ENCODE results near the gene ELK1. TPM values are rescaled to one million over a fixed set of nuclear protein-coding genes. Genes with fewer than 3 reads are reported as not detected.
A peak's percentile ranks its signal among the peaks of the same experiment; 100 is the strongest.

The ELK1 gene
- total and polyA plus RNA-seq, 2 of the 4 experiments (the other 2 are of a cell fraction): 10.0 to 24.3 TPM

- no peak within 1 kb of the TSS for H3K18ac ChIP-seq (ENCODE audit: low read depth, low read length)
- H4K5ac ChIP-seq (ENCODE audit: low read depth, low read length): no peak within 1 kb of the TSS
- H2AK9ac ChIP-seq (replicated peaks; ENCODE audit: low read depth, low read length, poor library complexity): no peak within 1 kb of the TSS
- H2AK5ac ChIP-seq (ENCODE audit: low read depth, low read length): no peak within 1 kb of the TSS
- no peak within 1 kb of the TSS for H4K8ac ChIP-seq (ENCODE audit: low read depth in 2 of 2, low read length in 2 of 2)
- H2BK5ac ChIP-seq (ENCODE audit: low read depth, low read length, poor library complexity, severe bottlenecking): no peak within 1 kb of the TSS
- H3K36me3 ChIP-seq (ENCODE audit: control insufficient read depth, insufficient read depth, low read length): no peaks in the 10 kb centered on the region
- dilution Hi-C loops (cut with HindIII; ENCODE audit: low sequenced_read_pairs, unreplicated experiment): no loop called here
- H4K91ac ChIP-seq (ENCODE audit: insufficient read depth, low read depth, low read length): no peak within 1 kb of the TSS
- in situ Hi-C loops (cut with MboI; ENCODE audit: low sequenced_read_pairs): no loop called here
- peak within 1 kb of the TSS; percentile 73; the same call in 1 of the 2 replicates for H3K4me2 ChIP-seq (ENCODE audit: low read depth, low read length)
- intact Hi-C loops (cut with micrococcal nuclease): no loop called here
- H3K14ac ChIP-seq (replicated peaks; ENCODE audit: low read depth, low read length): no peak within 1 kb of the TSS
- whole genome bisulfite sequencing, 2 experiments (ENCODE audit: extremely low coverage in 2 of 2, insufficient read length in 1 of 2): 53% methylated on average over 23 of the region's 88 CpGs; no CpG with 5 or more reads in 1 of the 2 experiments
- H3K4ac ChIP-seq (ENCODE audit: low read depth, low read length): no peak within 1 kb of the TSS
- no peaks in the 10 kb centered on the region for H3K79me1 ChIP-seq (ENCODE audit: low read depth in 1 of 2, low read length in 2 of 2)
- peak; percentile 74 for DNase-seq
- BruUV-seq (replicated peaks): no TSS peak
- no peak within 1 kb of the TSS for H2BK20ac ChIP-seq (ENCODE audit: low read depth, low read length)
- ChIA-PET CTCF (interaction anchor here (0.8 kb wide), 1 partner anchor 80 kb away, joined by 3 read pairs; no protein-coding TSS in a partner anchor), POLR2A (ENCODE audit: unreplicated experiment) (no interaction called here)
- peak within 1 kb of the TSS; percentile 77 for H2AFZ ChIP-seq (replicated peaks; ENCODE audit: low read length, poor library complexity)
- H4K20me1 ChIP-seq (ENCODE audit: insufficient read depth, low read length): no peaks in the 10 kb centered on the region
- no peak within 1 kb of the TSS for H3K23ac ChIP-seq (ENCODE audit: low read depth, low read length)
- no peak within 1 kb of the TSS for H2BK15ac ChIP-seq (ENCODE audit: low read depth, low read length)
- peak within 1 kb of the TSS; percentile 45 for H3K4me3 ChIP-seq (ENCODE audit: insufficient read depth, low read depth, low read length)
- TF ChIP-seq BHLHE40 (IDR thresholded peaks at IDR 0.05; ENCODE audit: low read depth, low read length) (peak; percentile 96), CHD1 (IDR thresholded peaks at IDR 0.05; ENCODE audit: low read depth, low read length) (peak; percentile 95; the same call in 1 of the 2 replicates), SMC3 (IDR thresholded peaks at IDR 0.05; ENCODE audit: low read depth, low read length) (no peak; the same call in 1 of the 2 replicates), MAZ (IDR thresholded peaks at IDR 0.05; ENCODE audit: borderline replicate concordance, low read depth, low read length) (peak; percentile 73; the same call in 1 of the 2 replicates)
- H3K4me1 ChIP-seq (ENCODE audit: control insufficient read depth, insufficient read depth, low read length): no peaks in the 10 kb centered on the region
- no peak within 1 kb of the TSS for H3K56ac ChIP-seq (ENCODE audit: extremely low read depth, insufficient read depth, low read length)
- no peaks in the 10 kb centered on the region for H3K9me3 ChIP-seq (ENCODE audit: control insufficient read depth, insufficient read depth, low read length)
- peak; percentile 91 for ATAC-seq (ENCODE audit: low read depth)
- no peak within 1 kb of the TSS for H2BK120ac ChIP-seq (ENCODE audit: low read depth, low read length)
- no peak within 1 kb of the TSS for H3K9ac ChIP-seq (ENCODE audit: low read depth, low read length)
- H3K9me1 ChIP-seq (ENCODE audit: insufficient read depth, low read length): no peaks in the 10 kb centered on the region
- peaks cover 7% of the 10 kb centered on the region; the same call in 1 of the 2 replicates for H3K27me3 ChIP-seq (ENCODE audit: control insufficient read depth, insufficient read depth, low read length)
- no peak within 1 kb of the TSS for H3K27ac ChIP-seq (ENCODE audit: insufficient read depth, low read length)
These were observed 30.7 kb downstream of the ELK1 start, which contains the start of gene SYN1 for GRCh38 chrX:47619486-47620302. TSS of gene SYN1 (minus strand) at chrX:47619857. CDS start at chrX:47619728, 129 bp downstream.

Data from IMR-90 (cell line).